Epithelial cell of proximal tubule (primary cell): ENCODE data around the gene MAST4. TPM values are rescaled to one million over a fixed set of nuclear protein-coding genes. Genes with fewer than 3 reads are reported as not detected.

ENCODE experiments used
- DNase-seq: peaks from one replicate; pipeline ENCODE4 v3.0.0-alpha.2; 2011; ENCODE audit warnings: low read depth
- H3K4me3 ChIP-seq: 2 replicates; pipeline ENCODE4 v1.5.1; 2011; ENCODE audit warnings: low read depth, mild to moderate bottlenecking, low read length
- CTCF ChIP-seq: conservative IDR thresholded peaks from 2 replicates; pipeline ENCODE4 v1.5.1; 2012; ENCODE audit warnings: low read depth, mild to moderate bottlenecking, low read length
- total RNA-seq: library from RNA; depleted of rRNA; stranded (reverse); fragments of >200 nt; gene quantifications from 2 replicates; pipeline ENCODE4 v1.2.3, GENCODE V29; 2015

The MAST4 gene
- total RNA-seq, 1 donor from 2014 or later = 17.3 TPM

GRCh38 chr5:66653325-66653724, 57.1 kb downstream of the MAST4 start:
- no peak overlapping the region for H3K4me3 ChIP-seq
- TF ChIP-seq CTCF = no peak
- no peak for DNase-seq

- no peak for TF ChIP-seq CTCF
- DNase-seq = no peak
These were observed 59.5 kb downstream of the MAST4 start for GRCh38 chr5:66655395-66656324.

GRCh38 chr5:66658516-66658915, 62.3 kb downstream of the MAST4 start:
- no peak for TF ChIP-seq CTCF
- no peak overlapping the region for H3K4me3 ChIP-seq
- DNase-seq = no peak

More at GRCh38 chr5:66655395-66656324, 59.5 kb downstream of the MAST4 start:
- no peak overlapping the region for H3K4me3 ChIP-seq

GRCh38 chr5:66659780-66660179, 63.6 kb downstream of the MAST4 start:
- no peak for TF ChIP-seq CTCF
- H3K4me3 ChIP-seq = no peak overlapping the region
- DNase-seq = no peak

- TF ChIP-seq CTCF = no peak
- H3K4me3 ChIP-seq = no peak overlapping the region
- no peak for DNase-seq
These were observed 64.2 kb downstream of the MAST4 start for GRCh38 chr5:66660396-66660795.

GRCh38 chr5:66661149-66661548, 65.0 kb downstream of the MAST4 start:
- H3K4me3 ChIP-seq = no peak overlapping the region
- DNase-seq = no peak
- no peak for TF ChIP-seq CTCF

- H3K4me3 ChIP-seq = no peak overlapping the region
- DNase-seq = no peak
- TF ChIP-seq CTCF = no peak
These were observed 70.6 kb downstream of the MAST4 start for GRCh38 chr5:66666778-66667177.
